ENCODE results near the gene HOATZ.

Gene HOATZ

DNA sequence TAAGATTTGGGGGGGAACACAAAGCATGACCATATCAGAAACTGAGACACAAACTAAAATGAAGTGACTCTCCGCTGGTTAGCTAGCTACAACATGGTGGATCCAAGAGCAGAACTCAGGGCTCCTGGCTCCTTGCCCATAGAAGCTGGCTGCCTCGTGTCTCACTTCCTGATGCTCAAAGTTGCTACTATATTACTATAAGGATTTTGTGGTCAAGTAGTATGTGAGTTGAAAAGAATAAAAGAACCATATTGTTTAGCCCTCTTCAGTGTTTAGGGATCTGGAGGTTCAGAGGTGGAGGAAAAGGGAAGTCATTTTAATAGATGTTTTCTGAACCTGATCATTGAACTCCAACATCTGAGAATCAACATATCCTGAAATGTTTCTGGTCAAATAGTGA, 70.8 kb downstream of the HOATZ start:
- DNase-seq = no peak

DNA sequence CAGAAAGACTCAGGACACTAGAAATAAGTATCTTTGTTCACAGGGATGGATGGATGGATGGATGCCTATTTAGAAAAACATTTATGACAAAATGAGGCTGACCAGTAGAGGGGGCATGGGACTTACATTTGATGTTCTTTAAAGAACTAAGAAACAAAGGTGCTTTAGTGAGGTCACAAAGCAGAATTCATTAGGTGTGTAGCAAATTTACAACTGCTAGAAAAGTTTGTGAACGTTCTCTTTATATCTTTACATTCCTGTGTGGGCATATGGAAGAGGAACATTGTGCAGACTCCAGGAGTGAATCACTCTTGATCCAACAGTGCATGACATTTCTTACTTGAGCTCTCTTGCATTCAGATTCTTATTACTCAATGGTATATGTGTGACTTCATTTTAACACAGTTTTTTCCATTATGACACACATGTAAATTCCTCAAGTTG, 71.8 kb downstream of the HOATZ start:
- DNase-seq = no peak

All from stimulated activated CD4-positive, alpha-beta T cell treated with anti-CD3 and anti-CD28 coated beads, Interleukin-4, amount 100 ng/mL, for 4 hours (primary cell).